DOHH2 (cell line): Measurements from ENCODE around the gene PCDHGB5.

Experiments used
- EZH2phosphoT487 ChIP-seq: fragments of 200-600 bp; sonication (generic); IDR thresholded peaks from 2 replicates; pipeline ENCODE4 v1.6.1; 2017; ENCODE audit warnings: borderline replicate concordance, mild to moderate bottlenecking, antibody characterized with exemption, low read length, moderate library complexity, mixed read lengths
- TF ChIP-seq, protein P1 (sequence below): fragments of 200-600 bp; sonication (generic); IDR thresholded peaks from one replicate; pipeline ENCODE4 v1.5.1; 2014; ENCODE audit warnings: antibody characterized with exemption, mild to moderate bottlenecking, low read depth, low read length; ENCODE audit not compliant: poor library complexity, severe bottlenecking

- TF ChIP-seq, protein P1, sequence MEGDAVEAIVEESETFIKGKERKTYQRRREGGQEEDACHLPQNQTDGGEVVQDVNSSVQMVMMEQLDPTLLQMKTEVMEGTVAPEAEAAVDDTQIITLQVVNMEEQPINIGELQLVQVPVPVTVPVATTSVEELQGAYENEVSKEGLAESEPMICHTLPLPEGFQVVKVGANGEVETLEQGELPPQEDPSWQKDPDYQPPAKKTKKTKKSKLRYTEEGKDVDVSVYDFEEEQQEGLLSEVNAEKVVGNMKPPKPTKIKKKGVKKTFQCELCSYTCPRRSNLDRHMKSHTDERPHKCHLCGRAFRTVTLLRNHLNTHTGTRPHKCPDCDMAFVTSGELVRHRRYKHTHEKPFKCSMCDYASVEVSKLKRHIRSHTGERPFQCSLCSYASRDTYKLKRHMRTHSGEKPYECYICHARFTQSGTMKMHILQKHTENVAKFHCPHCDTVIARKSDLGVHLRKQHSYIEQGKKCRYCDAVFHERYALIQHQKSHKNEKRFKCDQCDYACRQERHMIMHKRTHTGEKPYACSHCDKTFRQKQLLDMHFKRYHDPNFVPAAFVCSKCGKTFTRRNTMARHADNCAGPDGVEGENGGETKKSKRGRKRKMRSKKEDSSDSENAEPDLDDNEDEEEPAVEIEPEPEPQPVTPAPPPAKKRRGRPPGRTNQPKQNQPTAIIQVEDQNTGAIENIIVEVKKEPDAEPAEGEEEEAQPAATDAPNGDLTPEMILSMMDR = no peak
- TF ChIP-seq EZH2phosphoT487 = no peak
These were observed 15.9 kb downstream of the PCDHGB5 start for GRCh38 chr5:141413540-141414069.
